Nephron (organoid): Measurements from ENCODE around the gene RNF223.
A peak's percentile ranks its signal among the peaks of the same experiment; 100 is the strongest.

Experiments
- H3K27ac Mint-ChIP-seq, 3 experiments: 2 replicates each; pipeline ENCODE4 v1.8.0; 2020; ENCODE audit warnings: mixed read lengths in 3 of 3, mild to moderate bottlenecking in 2 of 3, moderate library complexity in 1 of 3
- H3K27me3 Mint-ChIP-seq: 2 replicates; pipeline ENCODE4 v1.8.0; 2021; ENCODE audit warnings: low read depth, mild to moderate bottlenecking, moderate library complexity, mixed read lengths
- H3K36me3 Mint-ChIP-seq: 2 replicates; pipeline ENCODE4 v1.8.0; 2020; ENCODE audit warnings: low read depth, mixed read lengths
- H3K4me1 Mint-ChIP-seq: 2 replicates; pipeline ENCODE4 v1.8.0; 2020; ENCODE audit warnings: mixed read lengths
- H3K4me3 Mint-ChIP-seq, 3 experiments: 2 replicates each; pipeline ENCODE4 v1.8.0; 2020; ENCODE audit warnings: mild to moderate bottlenecking in 3 of 3, mixed read lengths in 3 of 3, moderate library complexity in 2 of 3
- H3K9me3 Mint-ChIP-seq: 2 replicates; pipeline ENCODE4 v1.8.0; 2020; ENCODE audit warnings: mixed read lengths
- CTCF ChIP-seq, 3 experiments: fragments of 200-600 bp; sonication (generic); IDR thresholded peaks; one replicate each; pipeline ENCODE4 v1.5.0; 2021; ENCODE audit warnings: antibody characterized with exemption in 3 of 3; ENCODE audit not compliant: unreplicated experiment in 3 of 3

Gene RNF223

GRCh38 chr1:1120096-1120495 is 46.0 kb upstream of the RNF223 start:
- H3K4me1 Mint-ChIP-seq, result peaks cover 8% of the 10 kb centered on the region
- no peak overlapping the region for H3K4me3 Mint-ChIP-seq
- H3K27me3 Mint-ChIP-seq, result peaks cover 53% of the 10 kb centered on the region
- H3K36me3 Mint-ChIP-seq, result peaks cover 7% of the 10 kb centered on the region
- H3K27ac Mint-ChIP-seq, result no peak overlapping the region
- no peak for TF ChIP-seq CTCF (IDR thresholded peaks at IDR 0.05; ENCODE audit: unreplicated experiment in 3 of 3)
- H3K9me3 Mint-ChIP-seq, result no peaks in the 10 kb centered on the region

GRCh38 chr1:1119272-1119890 is 45.3 kb upstream of the RNF223 start:
- Mint-ChIP-seq H3K4me1 (peaks cover 14% of the 10 kb centered on the region), H3K36me3 (peaks cover 11% of the 10 kb centered on the region), H3K27ac (no peak overlapping the region), H3K4me3 (peak overlapping the region in 1 of 3 experiments; percentile 4), H3K9me3 (no peaks in the 10 kb centered on the region), H3K27me3 (peaks cover 50% of the 10 kb centered on the region)
- no peak for TF ChIP-seq CTCF (IDR thresholded peaks at IDR 0.05; ENCODE audit: unreplicated experiment in 3 of 3)

- Mint-ChIP-seq H3K4me3 (peak overlapping the region in 1 of 3 experiments; percentile 4), H3K9me3 (no peaks in the 10 kb centered on the region), H3K4me1 (peaks cover 14% of the 10 kb centered on the region), H3K27ac (no peak overlapping the region), H3K36me3 (peaks cover 10% of the 10 kb centered on the region), H3K27me3 (peaks cover 44% of the 10 kb centered on the region)
- no peak for TF ChIP-seq CTCF (IDR thresholded peaks at IDR 0.05; ENCODE audit: unreplicated experiment in 3 of 3)
These were observed 44.7 kb upstream of the RNF223 start for GRCh38 chr1:1118876-1119220.

GRCh38 chr1:1118011-1118875 is 44.1 kb upstream of the RNF223 start:
- Mint-ChIP-seq H3K36me3 (peaks cover 11% of the 10 kb centered on the region), H3K4me1 (peaks cover 14% of the 10 kb centered on the region), H3K9me3 (peaks cover 2% of the 10 kb centered on the region), H3K27ac (no peak overlapping the region), H3K27me3 (peaks cover 38% of the 10 kb centered on the region), H3K4me3 (peak overlapping the region; percentile 43 to 68 (median 48))
- TF ChIP-seq CTCF (IDR thresholded peaks at IDR 0.05; ENCODE audit: unreplicated experiment in 3 of 3), result no peak

- Mint-ChIP-seq H3K36me3 (peaks cover 19% of the 10 kb centered on the region), H3K27me3 (peaks cover 33% of the 10 kb centered on the region), H3K4me3 (peak overlapping the region; percentile 68 to 74 (median 72)), H3K4me1 (peaks cover 14% of the 10 kb centered on the region), H3K27ac (no peak overlapping the region), H3K9me3 (peaks cover 4% of the 10 kb centered on the region)
- no peak for TF ChIP-seq CTCF (IDR thresholded peaks at IDR 0.05; ENCODE audit: unreplicated experiment in 3 of 3)
These were observed 43.3 kb upstream of the RNF223 start for GRCh38 chr1:1117469-1117831.
